ENCODE measurements around the gene THNSL1.

DNA sequence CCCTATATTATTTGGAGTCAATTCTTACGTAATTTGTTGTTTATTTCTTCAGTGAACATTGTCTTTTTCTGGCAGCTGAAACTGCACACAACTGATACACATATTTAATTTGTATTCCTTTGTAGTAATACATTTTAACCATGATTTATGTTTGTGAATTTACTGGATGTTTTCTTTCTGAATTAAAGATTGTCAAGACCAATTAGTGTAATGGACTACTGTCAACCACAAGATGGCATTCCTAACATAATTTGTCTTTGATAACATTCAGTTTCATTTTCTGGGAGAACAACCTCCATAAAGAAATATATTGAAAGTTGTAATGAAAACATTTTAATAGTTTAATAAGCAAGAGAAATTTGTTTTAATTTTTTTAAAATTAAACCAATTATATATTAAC lies 10.1 kb downstream of the THNSL1 start:
- TF ChIP-seq CTCF (conservative IDR thresholded peaks at IDR 0.05) (peak; percentile 77), ZFX (IDR thresholded peaks at IDR 0.05) (no peak)
